Measurements from ENCODE around the gene PSAP. TPM values are rescaled to one million over a fixed set of nuclear protein-coding genes. Genes with fewer than 3 reads are reported as not detected.
A peak's percentile ranks its signal among the peaks of the same experiment; 100 is the strongest.

Gene PSAP
- total RNA-seq, 4 donors from 2014 or later = 757 to 1,009 (median 906) TPM

DNA sequence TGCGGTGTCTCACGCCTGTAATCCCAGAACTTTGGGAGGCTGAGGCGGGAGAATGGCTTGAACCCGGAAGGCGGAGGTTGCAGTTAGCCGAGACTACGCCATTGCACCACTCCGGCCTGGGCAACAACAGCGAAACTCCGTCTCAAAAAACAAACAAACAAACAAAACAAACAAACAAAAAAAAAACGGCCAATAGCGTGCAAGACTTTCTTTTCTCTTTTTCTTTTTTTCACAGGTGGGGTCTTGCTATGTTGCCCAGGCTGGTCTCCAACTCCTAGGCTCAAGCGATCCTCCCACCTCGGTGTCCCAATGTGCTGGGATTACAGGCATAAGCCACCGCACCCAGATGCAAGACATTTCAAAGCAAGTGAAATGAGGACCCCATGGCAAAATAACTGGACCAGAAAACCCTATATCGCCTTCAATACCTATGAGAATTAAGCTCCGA, 1.6 kb downstream of the PSAP start:
- Histone ChIP-seq H3K36me3 (no peaks in the 10 kb centered on the region), H3K9me3 (no peaks in the 10 kb centered on the region), H3K4me3 (peak overlapping the region; percentile 76 to 100 (median 98)), H3K27me3 (no peaks in the 10 kb centered on the region), H3K27ac (peak overlapping the region in 2 of 4 donors; percentile 98 to 100), H3K4me1 (peaks cover 0 to 71% (median 30%) of the 10 kb centered on the region in 4 donors)
- no peak for DNase-seq (ENCODE audit: low spot score in 2 of 2)
- TF ChIP-seq, protein P1, sequence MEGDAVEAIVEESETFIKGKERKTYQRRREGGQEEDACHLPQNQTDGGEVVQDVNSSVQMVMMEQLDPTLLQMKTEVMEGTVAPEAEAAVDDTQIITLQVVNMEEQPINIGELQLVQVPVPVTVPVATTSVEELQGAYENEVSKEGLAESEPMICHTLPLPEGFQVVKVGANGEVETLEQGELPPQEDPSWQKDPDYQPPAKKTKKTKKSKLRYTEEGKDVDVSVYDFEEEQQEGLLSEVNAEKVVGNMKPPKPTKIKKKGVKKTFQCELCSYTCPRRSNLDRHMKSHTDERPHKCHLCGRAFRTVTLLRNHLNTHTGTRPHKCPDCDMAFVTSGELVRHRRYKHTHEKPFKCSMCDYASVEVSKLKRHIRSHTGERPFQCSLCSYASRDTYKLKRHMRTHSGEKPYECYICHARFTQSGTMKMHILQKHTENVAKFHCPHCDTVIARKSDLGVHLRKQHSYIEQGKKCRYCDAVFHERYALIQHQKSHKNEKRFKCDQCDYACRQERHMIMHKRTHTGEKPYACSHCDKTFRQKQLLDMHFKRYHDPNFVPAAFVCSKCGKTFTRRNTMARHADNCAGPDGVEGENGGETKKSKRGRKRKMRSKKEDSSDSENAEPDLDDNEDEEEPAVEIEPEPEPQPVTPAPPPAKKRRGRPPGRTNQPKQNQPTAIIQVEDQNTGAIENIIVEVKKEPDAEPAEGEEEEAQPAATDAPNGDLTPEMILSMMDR (IDR thresholded peaks at IDR 0.05) = no peak
- WGBS, 2 donors = 87 to 88% methylated on average over 17 of the region's 17 CpGs

DNA sequence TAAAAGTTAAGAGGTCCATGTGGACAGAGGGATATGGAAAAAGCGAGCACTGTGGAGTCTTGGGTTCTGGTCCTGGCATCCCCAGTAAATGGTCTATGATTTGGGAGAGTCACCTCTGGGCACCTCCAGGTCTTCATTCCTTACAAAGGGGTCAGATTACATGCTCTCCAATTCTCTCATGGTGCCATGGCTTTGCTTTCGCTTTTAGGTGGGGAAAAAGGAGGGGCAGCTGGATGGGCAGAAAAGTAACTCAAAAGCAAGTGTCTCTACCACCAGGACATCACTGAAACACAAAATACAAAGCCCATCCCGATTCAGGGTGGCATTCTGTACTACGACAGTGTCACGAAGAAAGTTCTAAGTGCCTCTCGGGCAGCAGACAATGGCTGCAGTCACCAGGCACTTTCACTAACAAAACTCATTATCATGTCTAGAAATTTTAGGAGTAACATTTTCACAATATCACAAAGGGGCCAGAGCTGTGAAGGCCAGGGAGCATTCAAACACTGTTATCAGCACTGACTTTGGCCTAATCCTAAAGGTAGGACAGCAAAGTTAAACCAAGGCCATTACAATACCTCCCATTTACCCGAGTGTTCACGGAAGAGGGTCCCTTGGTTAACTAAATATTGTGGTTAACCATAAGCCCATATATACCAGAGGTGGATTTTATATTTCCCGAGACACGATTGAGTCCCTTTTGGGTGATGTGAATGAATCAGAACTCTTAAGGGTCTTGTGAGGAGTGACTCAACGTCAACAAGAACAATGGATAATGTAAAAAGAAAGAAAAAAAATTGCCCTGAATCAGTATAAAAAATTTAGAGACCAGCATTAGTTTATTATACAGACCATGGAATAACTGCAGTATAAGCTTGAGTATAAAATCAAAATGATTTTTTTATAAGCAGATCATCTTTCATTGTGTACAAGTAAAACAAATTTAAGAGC, 2.5 kb downstream of the PSAP start:
- TF ChIP-seq, protein P1 (IDR thresholded peaks at IDR 0.05) = no peak
- no peak for TF ChIP-seq POLR2A (IDR thresholded peaks at IDR 0.05)
- TF ChIP-seq EP300 (IDR thresholded peaks at IDR 0.05) = no peak
- 58 to 59% methylated on average over 11 of the region's 11 CpGs for WGBS, 2 donors
- peak overlapping the region in 1 of 4 donors; percentile 76 for H3K4me3 ChIP-seq
- H3K36me3 ChIP-seq = no peaks in the 10 kb centered on the region
- no peaks in the 10 kb centered on the region for H3K9me3 ChIP-seq
- peak overlapping the region in 2 of 4 donors; percentile 98 to 100 for H3K27ac ChIP-seq
- peaks cover 0 to 76% (median 26%) of the 10 kb centered on the region in 4 donors for H3K4me1 ChIP-seq
- DNase-seq (ENCODE audit: low spot score in 2 of 2) = no peak
- no peaks in the 10 kb centered on the region for H3K27me3 ChIP-seq

DNA sequence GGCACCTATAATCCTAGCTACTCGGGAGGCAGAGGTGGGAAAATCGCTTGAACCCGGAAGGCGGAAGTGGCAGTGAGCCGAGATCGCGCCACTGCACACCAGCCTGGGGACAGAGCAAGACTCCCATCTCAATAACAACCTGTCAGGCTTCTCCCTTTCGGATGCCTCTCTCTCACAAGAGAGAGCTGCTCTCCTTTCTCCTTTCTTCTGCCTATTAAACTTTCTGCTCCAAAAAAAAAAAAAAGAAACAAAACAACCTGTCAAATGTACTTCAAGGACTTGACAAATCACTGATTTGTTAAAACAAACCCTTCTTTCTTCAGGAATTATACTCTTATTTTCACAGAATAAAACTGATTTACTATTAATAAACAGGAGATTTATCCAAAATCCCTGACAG, 3.6 kb downstream of the PSAP start:
- H3K4me3 ChIP-seq = no peak overlapping the region
- no peaks in the 10 kb centered on the region for H3K36me3 ChIP-seq
- TF ChIP-seq EP300 (IDR thresholded peaks at IDR 0.05) = no peak
- DNase-seq (ENCODE audit: low spot score in 2 of 2) = no peak
- 79 to 85% methylated on average over 8 of the region's 8 CpGs for WGBS, 2 donors
- H3K27me3 ChIP-seq = no peaks in the 10 kb centered on the region
- peak overlapping the region in 2 of 4 donors; percentile 98 to 100 for H3K27ac ChIP-seq
- H3K9me3 ChIP-seq = no peaks in the 10 kb centered on the region
- peaks cover 0 to 79% (median 25%) of the 10 kb centered on the region in 4 donors for H3K4me1 ChIP-seq

DNA sequence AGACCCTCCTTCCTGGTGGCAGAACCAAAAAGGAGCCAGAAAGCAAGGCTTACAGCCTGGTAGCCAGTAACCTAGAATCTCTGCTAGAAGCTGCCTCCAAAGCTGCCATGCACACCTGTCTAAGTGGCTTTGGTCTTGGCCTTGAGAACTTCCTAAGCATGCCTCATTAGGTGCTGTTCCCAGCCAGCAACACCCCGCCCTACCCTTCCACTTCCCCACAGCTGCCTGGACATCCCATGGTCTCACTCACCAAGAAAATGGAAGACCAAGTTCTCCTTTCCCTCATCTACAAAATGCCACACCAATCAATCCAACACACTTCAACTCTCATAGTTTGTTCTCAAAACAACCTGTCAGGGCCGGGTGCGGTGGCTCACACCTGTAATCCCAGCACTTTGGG, 4.2 kb downstream of the PSAP start:
- H3K27me3 ChIP-seq = no peaks in the 10 kb centered on the region
- no peak overlapping the region for H3K4me3 ChIP-seq
- DNase-seq (ENCODE audit: low spot score in 2 of 2) = no peak
- WGBS, 2 donors = 82 to 91% methylated on average over 3 of the region's 3 CpGs
- TF ChIP-seq POLR2A (IDR thresholded peaks at IDR 0.05) = no peak
- TF ChIP-seq, protein P1 (IDR thresholded peaks at IDR 0.05) = no peak
- TF ChIP-seq EP300 (IDR thresholded peaks at IDR 0.05) = no peak
- peaks cover 0 to 82% (median 23%) of the 10 kb centered on the region in 4 donors for H3K4me1 ChIP-seq
- no peaks in the 10 kb centered on the region for H3K36me3 ChIP-seq
- H3K27ac ChIP-seq = peak overlapping the region in 2 of 4 donors; percentile 98 to 100
- H3K9me3 ChIP-seq = no peaks in the 10 kb centered on the region

DNA sequence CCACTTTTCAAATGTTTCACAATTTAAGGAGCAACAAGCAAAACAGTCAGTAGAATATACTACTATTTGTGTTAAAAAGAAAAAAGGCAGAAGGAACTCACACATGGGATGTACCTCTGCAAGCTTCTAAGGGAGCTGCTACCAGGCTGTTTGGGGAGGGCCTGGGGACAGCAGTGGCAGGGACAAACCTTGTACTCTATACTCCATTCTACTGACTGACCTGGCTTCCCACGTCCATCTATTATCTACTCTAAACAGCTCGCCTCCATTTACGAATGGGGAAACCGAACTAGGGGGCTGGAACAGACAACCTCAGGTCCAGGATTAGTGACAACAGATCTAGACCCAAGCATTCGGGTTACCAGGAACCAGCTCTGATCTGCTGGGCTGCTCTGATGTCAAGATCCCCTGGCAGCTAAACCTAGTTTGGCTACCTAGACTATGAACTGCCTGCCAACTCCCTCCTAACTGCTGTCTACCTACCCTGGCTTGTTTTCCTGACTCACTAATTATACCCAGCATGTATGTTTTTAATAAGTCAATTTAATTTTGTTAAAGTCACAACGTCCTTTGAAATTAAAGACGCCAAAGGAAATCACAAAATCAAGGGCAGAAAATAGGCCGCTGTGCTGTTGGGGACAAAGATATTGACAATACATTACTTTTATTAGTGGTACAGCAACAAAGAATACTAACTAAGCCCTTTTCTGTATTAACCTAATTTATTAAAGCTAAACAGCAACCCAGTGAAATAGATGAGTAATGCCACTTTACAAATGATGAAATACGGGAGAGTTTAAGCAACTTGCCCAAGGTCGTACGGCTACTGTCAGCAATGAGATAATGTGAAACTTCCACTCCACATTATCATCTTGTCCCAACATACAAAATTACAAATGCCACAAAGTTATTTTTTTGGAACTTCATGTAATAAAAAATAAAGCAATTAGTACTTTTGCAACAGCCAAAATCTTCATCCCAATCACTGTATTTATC, 5.3 kb downstream of the PSAP start:
- 81 to 83% methylated on average over 11 of the region's 11 CpGs for WGBS, 2 donors
- H3K4me3 ChIP-seq = no peak overlapping the region
- no peaks in the 10 kb centered on the region for H3K27me3 ChIP-seq
- H3K27ac ChIP-seq = peak overlapping the region in 2 of 4 donors; percentile 42 to 48
- no peaks in the 10 kb centered on the region for H3K36me3 ChIP-seq
- peaks cover 0 to 87% (median 31%) of the 10 kb centered on the region in 4 donors for H3K4me1 ChIP-seq
- DNase-seq (ENCODE audit: low spot score in 2 of 2) = no peak
- TF ChIP-seq POLR2A (IDR thresholded peaks at IDR 0.05) (no peak), EP300 (IDR thresholded peaks at IDR 0.05) (no peak)
- TF ChIP-seq, protein P1 (IDR thresholded peaks at IDR 0.05) = no peak
- no peaks in the 10 kb centered on the region for H3K9me3 ChIP-seq

Data from tibial nerve (tissue), 4 donors.